RWPE2 (cell line): Measurements from ENCODE around the gene CDC42BPG.
"Not testable (repeated sequence)": the region's sequence is repeated elsewhere in the genome, so short reads cannot be mapped to it uniquely, and the experiment has no call there.

Experiments
- ATAC-seq: fragments of 200-7000 bp; cut with Tn5 transposase; 3 replicates; pipeline ENCODE4 v1.9.1; 2021; ENCODE audit warnings: low read depth
- DNase-seq: peaks from one replicate; pipeline ENCODE4 v3.0.0-alpha.2; 2020; ENCODE audit warnings: low spot score
- H3K27ac ChIP-seq: fragments of 450-650 bp; 2 replicates; pipeline ENCODE4 v1.5.1; 2017; ENCODE audit warnings: mild to moderate bottlenecking; ENCODE audit not compliant: poor library complexity, severe bottlenecking
- H3K27me3 ChIP-seq: fragments of 250-450 bp; sonication (Bioruptor Pico); 2 replicates; pipeline ENCODE4 v1.5.1; 2021; ENCODE audit warnings: mild to moderate bottlenecking, moderate library complexity; ENCODE audit not compliant: insufficient read depth, poor library complexity, severe bottlenecking
- H3K36me3 ChIP-seq: fragments of 250-450 bp; sonication (Bioruptor Pico); 2 replicates; pipeline ENCODE4 v1.5.1; 2020; ENCODE audit warnings: low read depth, mild to moderate bottlenecking, moderate library complexity
- H3K4me1 ChIP-seq: fragments of 250-450 bp; sonication (Bioruptor Pico); 2 replicates; pipeline ENCODE4 v1.5.1; 2021; ENCODE audit warnings: mild to moderate bottlenecking, moderate library complexity; ENCODE audit not compliant: insufficient read depth, poor library complexity, severe bottlenecking
- H3K4me3 ChIP-seq: fragments of 250-450 bp; sonication (Bioruptor Pico); 2 replicates; pipeline ENCODE4 v1.5.1; 2021; ENCODE audit warnings: mild to moderate bottlenecking, moderate library complexity; ENCODE audit not compliant: severe bottlenecking
- H3K9me3 ChIP-seq: fragments of 250-450 bp; sonication (Bioruptor Pico); 2 replicates; pipeline ENCODE4 v1.5.1; 2021; ENCODE audit warnings: mild to moderate bottlenecking, moderate library complexity; ENCODE audit not compliant: severe bottlenecking
- TF ChIP-seq, protein P1 (sequence below): fragments of 450-650 bp; IDR thresholded peaks from one replicate; pipeline ENCODE4 v1.5.1; 2017; ENCODE audit warnings: mild to moderate bottlenecking, moderate library complexity; ENCODE audit not compliant: poor library complexity, severe bottlenecking

Gene CDC42BPG

DNA sequence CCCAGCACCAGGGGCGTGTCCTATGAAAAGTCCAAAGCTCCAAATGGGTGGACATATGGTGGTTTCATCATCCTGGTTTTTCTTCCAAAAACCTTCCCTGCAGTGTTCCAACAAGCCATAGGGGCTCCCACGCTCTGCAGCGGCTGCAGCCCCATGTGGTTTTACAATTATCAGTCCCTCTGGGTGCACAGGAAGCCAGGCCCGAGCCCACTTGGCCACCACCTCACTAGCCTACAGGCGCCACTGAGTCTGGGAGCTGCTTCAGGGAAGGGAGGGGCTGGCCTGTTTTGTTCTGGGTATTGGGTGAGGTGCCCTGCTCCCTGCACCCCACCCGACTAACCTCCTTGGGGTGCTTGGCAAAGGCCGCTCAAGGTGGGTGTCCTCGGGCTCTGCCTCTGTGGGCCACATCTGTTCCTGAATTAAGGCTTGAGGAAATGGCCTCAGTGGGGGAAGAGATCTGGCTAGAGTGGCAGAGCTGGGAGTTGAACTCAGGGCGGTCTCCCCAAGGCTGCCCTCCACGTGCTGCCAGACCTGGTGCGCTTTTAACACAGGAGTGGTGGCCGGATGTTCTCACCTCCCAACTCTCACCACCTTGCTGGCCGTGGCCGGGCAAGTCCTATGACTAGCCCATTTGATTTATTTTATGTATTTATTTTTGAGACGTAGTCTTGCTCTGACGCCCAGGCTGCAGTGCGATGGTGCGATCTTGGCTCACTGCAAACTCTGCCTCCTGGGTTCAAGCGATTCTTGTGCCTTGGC lies 5.3 kb upstream of the CDC42BPG start:
- ATAC-seq (no peak), DNase-seq (no peak)
- Histone ChIP-seq H3K27ac (peak overlapping the region; percentile 99), H3K4me1 (peaks cover 10% of the 10 kb centered on the region), H3K4me3 (no peak overlapping the region), H3K36me3 (peaks cover 22% of the 10 kb centered on the region), H3K9me3 (no peaks in the 10 kb centered on the region), H3K27me3 (no peaks in the 10 kb centered on the region)
- TF ChIP-seq, protein P1, sequence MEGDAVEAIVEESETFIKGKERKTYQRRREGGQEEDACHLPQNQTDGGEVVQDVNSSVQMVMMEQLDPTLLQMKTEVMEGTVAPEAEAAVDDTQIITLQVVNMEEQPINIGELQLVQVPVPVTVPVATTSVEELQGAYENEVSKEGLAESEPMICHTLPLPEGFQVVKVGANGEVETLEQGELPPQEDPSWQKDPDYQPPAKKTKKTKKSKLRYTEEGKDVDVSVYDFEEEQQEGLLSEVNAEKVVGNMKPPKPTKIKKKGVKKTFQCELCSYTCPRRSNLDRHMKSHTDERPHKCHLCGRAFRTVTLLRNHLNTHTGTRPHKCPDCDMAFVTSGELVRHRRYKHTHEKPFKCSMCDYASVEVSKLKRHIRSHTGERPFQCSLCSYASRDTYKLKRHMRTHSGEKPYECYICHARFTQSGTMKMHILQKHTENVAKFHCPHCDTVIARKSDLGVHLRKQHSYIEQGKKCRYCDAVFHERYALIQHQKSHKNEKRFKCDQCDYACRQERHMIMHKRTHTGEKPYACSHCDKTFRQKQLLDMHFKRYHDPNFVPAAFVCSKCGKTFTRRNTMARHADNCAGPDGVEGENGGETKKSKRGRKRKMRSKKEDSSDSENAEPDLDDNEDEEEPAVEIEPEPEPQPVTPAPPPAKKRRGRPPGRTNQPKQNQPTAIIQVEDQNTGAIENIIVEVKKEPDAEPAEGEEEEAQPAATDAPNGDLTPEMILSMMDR, result no peak

DNA sequence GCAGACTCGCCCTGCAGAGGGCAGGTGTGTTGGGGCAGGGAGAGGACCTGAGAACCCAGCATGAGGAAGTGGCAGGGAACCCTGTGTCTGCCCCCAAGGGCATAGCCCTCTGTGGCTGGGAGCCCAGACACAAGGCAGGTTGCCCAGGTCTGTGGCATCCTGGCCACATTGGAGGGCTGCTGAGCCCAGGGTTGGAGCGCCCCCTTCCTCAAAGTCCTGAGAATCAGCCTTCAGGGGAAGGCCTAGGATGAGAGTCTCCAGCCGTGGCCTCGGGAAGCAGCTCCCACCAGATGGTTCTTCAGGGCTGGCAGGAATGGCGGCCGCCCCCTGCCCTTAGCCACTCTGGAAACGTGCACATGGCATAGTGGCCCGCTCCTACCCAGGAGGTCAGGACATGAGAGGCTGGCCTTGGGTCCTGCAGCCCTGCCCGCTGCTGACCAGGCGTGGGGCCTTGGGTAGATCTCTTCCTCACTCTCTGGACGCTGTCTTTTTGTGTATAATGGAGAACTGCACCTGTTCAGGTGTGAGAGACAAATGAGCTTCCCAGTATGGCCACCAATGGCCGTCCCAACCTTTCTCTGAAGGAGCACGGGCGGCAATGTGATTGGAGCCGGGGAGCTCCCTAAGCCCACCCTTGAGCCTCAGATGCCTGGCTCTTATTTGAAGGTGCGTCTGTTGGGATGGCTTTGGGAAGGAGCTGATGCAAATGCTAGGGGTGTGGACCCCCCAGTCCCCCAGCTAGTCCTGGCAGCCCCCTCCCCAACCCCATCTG lies 4.6 kb upstream of the CDC42BPG start:
- Histone ChIP-seq H3K4me1 (peaks cover 2% of the 10 kb centered on the region), H3K27ac (peak overlapping the region; percentile 99), H3K4me3 (no peak overlapping the region), H3K9me3 (no peaks in the 10 kb centered on the region), H3K27me3 (no peaks in the 10 kb centered on the region), H3K36me3 (peaks cover 14% of the 10 kb centered on the region)
- DNase-seq (no peak), ATAC-seq (no peak)
- TF ChIP-seq, protein P1, result peak; percentile 9

DNA sequence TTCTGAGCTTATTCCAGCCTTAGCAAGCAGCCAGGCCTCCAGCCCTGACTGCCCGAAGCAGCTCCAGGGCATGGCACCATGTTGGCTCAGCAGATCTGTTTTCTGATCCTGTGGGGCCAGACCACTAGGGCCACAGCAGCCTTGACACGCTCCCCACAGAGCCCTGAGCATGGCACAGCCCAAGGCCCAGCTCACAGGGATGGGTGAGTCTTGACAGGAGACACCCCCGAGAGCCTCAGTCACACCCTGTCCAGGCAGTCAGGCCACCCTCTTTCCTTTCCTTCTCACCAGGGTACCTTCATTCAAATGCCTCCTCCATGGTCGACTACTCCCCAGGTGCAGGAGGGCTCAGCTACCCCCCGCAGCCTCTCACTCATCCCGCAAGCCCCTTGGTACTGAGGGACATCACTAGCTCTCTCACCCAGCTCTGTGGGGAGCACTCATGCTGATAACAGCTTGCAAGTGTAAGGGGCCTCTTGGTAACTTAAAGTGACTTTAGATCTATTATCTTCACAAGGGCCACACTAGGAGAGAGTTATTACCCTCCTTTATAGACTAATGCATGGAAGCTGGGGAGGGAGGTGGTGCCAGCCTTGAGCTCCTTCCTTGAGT lies 3.9 kb upstream of the CDC42BPG start:
- no peak for ATAC-seq
- DNase-seq, result no peak
- H3K36me3 ChIP-seq, result peaks cover 7% of the 10 kb centered on the region
- H3K4me1 ChIP-seq, result peaks cover 2% of the 10 kb centered on the region
- H3K9me3 ChIP-seq, result no peaks in the 10 kb centered on the region
- H3K27me3 ChIP-seq, result no peaks in the 10 kb centered on the region
- TF ChIP-seq, protein P1, result no peak
- no peak overlapping the region for H3K4me3 ChIP-seq
- H3K27ac ChIP-seq, result peak overlapping the region; percentile 99

DNA sequence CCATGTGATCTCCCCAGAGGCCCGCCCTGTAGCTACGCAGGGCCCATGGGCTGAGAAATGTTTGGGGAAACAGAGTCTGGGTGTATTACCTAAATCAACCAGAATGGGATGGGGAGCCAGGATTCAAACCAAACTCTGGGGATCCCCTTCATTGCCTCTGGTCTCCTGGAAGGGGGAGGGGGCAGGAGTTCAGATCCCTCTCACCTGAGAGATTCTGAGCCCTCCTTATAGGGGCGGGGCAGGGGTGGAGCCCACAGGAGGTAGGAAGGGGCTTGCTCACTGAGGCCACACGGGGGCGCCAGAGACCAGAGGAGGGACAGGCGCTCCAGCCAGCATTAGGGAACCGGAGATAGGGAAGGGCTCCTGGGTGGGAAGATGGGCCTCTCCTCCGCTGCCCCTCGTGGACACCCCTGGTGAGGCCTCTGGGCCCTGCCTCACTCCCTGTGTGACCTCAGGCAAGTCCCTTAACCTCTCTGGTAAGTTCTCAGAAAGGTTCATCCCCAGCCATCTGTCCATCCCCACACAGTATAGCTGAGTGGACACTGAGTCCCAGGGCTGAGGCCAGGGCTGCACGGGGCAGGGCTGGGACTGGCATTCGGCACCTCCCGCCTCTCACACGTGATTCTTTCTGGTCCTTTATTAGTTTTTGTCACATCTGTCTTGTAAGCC lies 2.7 kb upstream of the CDC42BPG start:
- H3K27ac ChIP-seq, result peak overlapping the region; percentile 99
- no peaks in the 10 kb centered on the region for H3K27me3 ChIP-seq
- no peak overlapping the region for H3K4me3 ChIP-seq
- no peaks in the 10 kb centered on the region for H3K36me3 ChIP-seq
- ATAC-seq (peak; percentile 64), DNase-seq (peak; percentile 92)
- no peaks in the 10 kb centered on the region for H3K9me3 ChIP-seq
- TF ChIP-seq, protein P1, result peak; percentile 98
- peaks cover 9% of the 10 kb centered on the region for H3K4me1 ChIP-seq

DNA sequence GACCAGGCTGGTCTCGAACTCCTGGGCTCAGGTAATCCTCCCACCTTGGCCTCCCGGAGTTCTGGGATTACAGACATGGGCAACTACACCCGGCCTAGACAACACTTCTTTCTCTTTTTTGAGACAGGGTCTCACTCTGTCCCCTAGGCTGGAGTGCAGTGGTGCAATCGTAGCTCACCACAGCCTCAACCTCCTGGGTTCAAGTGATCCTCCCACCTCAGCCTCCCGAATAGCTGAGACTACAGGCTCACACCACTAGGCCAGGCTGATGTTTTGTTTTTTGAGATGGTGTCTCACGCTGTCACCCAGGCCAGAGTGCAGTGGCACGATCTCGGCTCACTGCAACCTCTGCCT lies 1.3 kb upstream of the CDC42BPG start:
- not testable (repeated sequence) for H3K4me3 ChIP-seq, H3K36me3 ChIP-seq, H3K9me3 ChIP-seq, ATAC-seq, H3K27me3 ChIP-seq, DNase-seq
- peak overlapping the region; percentile 99 for H3K27ac ChIP-seq
- H3K4me1 ChIP-seq, result peaks cover 14% of the 10 kb centered on the region
